ENCODE results near the gene ZNF860. TPM values are rescaled to one million over a fixed set of nuclear protein-coding genes. Genes with fewer than 3 reads are reported as not detected.
"Not testable (repeated sequence)": the region's sequence is repeated elsewhere in the genome, so short reads cannot be mapped to it uniquely, and the experiment has no call there.

ZNF860 gene
- polyA plus RNA-seq, 10 donors, result 0.58 to 1.3 (median 0.71) TPM

DNA sequence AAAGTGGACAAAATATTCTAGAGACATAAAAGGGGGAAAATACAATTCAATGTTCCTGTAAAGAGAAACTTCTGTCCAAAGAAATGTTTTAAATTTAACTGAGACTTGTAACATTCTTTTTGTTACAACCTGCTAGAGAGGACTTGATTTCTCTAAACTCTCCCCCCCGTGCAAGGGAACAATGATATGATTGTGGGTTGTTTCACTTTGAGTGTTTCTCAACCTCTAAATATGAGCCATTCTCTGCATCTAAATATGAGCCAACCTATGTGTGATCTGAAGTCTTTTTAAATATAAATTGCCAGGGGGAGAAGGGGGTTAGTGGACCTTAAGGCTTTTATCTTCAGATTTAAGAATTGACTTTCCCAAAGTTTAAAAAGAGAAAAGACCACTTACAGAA lies 14.6 kb downstream of the ZNF860 start:
- DNase-seq, result no peak

DNA sequence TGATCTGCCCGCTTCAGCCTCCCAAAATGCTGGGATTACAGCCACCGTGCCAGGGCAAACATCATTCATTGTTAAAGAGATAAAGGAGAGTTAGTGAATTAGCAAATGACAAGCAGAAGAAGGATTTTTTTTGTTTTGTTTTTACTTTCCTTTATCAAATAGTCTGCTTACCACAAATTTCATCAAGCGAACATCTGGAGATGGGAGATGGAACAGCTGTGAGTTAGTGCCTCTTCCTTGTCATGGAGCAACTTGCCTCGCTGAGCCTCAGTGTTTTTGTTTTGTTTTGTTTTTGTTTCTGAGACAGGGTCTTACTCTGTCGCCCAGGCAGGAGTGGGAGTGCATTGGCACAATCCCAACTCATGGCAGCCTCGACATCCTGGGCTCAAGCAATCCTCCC lies 15.9 kb downstream of the ZNF860 start:
- DNase-seq, result no peak

DNA sequence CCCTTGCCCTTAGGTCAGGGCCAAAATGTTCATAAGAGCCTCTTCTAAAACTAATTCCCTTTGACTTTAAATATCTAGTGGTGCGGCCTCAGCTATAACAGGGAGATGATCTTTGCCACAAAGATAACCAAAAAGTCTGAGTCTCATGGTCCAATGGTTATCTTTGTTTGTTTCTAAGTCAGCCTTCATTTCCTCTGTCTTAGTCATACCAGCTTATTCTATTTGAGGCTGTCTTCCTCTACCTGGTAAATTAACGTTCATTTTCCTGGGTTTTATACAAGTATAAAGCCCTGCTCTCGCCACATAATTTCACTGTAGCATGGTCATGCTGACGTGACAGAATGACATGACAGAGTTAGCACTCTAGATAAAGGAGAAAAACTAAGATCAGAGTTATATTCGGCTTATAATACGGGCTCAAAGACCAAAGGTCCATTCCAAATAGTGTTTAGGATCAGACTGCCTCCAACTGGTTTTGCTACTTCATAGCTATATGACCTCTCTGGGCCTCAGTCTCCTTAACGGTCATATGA lies 18.4 kb downstream of the ZNF860 start:
- DNase-seq, result no peak

DNA sequence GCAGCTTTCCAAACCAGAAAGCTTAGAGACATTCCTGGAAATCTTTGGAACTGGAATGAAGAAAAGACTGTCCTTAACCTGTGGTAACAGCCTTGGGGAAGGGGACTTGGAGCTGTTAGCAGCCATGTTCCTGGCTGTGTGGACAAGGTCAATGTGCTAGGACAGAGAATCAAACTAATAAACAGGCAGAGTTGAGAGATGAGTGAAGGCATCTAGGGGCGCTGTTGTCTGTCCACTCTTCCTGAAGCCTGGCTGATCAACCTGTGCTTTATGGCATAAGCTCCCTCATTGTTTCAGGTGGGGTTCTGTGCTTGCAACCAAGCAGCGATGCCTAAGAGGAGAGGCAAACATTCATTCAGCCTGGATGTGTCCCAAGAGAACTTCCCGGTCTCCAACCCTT lies 19.3 kb downstream of the ZNF860 start:
- no peak for DNase-seq

DNA sequence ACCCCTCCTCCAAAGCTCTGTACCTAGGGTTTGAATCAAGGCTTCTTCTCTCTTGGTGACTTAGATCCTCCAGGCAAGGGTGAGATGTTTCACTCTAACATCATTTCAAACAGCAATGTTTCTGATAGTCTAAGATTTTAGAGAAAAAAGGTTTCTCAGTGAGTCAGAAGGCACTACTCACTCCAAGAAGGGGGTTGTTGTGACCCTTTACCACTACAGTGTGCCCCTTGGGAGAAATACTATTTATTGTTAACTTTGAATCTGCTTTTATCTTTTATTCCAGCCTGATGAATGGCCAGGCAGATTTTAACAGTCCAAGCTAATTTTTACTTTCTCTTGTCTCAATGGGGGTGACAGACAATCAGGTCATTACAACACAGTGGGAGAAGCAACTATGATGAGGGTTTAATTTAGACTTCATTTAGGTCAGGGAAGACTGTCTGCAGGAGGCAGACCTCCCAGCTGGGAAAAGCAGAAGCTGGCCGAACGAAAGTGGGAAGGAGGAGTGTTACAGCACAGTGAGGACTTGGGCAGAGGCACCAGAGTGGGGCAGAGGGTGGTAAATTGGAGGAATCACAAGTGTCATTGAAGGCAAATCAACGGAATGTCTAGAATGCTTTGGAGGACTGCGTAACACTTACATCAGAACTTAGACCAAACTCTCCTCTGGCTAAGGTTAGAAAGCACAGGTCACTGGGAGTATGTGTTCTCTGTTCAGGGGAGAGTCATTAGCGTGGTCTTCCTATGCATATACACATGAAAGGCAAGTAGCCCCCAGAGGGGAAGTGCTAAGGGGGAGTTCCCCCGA lies 21.2 kb downstream of the ZNF860 start:
- no peak for DNase-seq

DNA sequence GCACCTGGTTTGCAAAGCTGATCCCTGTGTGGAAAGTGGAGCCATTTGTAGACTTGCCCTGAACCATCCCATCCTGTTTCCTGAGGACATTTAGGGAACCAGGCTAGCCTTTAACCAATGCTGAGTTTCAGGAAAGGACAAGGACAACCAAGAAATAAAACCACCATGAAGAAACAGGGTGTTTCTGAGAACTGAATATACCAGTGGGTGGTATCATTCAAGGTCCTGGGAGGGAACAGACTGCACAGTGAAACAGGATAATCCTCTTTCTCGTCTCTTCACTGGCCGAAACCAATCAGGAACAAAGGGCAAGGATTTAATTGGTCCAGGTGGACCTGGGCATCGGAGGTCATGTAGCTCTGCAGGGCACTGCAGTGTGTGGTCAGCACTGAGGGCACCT lies 21.8 kb downstream of the ZNF860 start:
- DNase-seq, result no peak

DNA sequence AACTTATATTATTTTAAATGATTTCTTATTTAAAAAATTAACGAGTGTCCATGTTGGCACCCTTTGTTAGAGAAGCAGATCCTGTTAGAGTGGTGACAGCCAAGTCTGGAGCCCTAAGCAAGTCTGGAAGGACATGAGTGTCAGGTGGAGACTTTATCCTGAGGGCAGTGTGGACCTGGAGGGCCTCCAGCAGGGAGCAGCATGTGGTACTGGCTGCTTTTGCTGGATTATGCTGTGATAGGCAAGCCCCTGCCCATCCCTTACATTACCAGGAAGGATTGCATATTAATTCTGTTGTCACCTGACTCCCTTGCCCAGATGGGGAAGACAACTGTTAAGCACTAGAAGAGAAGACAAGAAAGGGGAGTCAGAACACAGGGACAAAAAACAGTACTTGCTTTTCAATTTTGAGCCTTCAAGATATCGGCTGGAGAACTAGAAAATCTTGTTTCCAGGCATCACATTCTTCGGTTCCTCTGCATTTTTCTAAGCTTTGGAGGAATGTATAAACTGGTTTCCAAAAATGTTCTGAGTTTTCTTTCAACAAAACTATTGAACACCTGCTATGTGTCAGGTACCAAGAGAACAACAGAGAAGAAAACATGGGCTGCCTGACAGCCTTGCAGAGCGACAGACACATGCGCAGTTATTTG lies 22.7 kb downstream of the ZNF860 start:
- DNase-seq, result no peak

DNA sequence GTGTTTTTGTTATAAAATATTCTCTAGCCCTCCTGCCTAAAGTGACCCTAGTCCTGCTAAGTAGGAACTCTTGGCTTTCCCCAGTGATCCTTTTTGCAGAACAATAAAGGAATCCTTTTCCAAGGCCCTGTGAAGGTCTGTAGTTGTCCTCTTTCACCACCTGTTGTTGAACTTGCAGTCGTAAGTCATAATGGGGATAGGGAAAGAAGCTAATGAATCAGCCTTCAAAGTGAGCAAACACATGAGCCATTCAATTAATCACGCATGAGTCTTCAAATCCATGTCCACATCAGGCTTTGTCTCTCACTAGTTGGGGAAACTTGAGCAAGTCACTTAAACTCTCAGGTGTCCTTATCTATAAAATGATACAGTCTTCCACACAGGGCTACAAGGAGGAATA lies 27.6 kb downstream of the ZNF860 start:
- no peak for DNase-seq

DNA sequence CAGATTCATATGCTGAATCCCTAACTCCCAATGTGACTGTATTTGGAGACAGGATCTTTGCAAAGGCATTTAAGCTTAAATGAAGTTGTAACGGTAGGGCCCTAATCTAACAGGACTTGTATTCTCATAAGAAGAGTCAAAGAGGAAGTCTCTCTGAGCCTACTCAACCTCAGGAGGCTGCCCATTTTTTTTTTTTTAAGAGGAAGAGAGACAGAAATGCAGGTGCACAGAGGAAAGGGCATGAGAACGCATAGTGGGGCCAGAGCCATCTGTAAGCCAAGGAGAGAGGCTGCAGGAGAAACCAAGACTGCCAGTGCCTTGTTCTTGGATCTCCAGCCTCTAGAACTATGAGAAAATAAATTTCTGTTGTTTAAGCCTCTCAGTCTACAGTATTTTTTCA lies 28.4 kb downstream of the ZNF860 start:
- no peak for DNase-seq

DNA sequence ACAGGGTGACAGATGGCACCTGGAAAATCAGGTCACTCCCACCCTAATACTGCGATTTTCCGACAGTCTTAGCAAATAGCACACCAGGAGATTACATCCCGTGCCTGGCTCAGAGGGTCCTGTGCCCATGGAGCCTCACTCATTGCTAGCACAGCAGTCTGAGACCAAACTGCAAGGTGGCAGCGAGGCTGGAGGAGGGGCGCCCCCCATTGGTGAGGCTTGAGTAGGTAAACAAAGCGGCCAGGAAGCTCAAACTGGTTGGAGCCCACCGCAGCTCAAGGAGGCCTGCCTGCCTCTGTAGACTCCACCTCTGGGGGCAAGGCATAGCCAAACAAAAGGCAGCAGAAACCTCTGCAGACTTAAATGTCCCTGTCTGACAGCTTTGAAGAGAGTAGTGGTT lies 29.1 kb downstream of the ZNF860 start:
- not testable (repeated sequence) for DNase-seq

DNA sequence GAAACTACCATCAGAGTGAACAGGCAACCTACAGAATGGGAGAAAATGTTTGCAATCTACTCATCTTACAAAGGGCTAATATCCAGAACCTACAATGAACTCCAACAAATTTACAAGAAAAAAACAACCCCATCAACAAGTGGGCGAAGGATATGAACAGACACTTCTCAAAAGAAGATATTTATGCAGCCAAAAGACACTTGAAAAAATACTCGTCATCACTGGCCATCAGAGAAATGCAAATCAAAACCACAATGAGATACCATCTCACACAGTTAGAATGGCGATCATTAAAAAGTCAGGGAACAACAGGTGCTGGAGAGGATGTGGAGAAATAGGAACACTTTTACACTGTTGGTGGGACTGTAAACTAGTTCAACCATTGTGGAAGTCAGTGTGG lies 34.1 kb downstream of the ZNF860 start:
- DNase-seq, result not testable (repeated sequence)

DNA sequence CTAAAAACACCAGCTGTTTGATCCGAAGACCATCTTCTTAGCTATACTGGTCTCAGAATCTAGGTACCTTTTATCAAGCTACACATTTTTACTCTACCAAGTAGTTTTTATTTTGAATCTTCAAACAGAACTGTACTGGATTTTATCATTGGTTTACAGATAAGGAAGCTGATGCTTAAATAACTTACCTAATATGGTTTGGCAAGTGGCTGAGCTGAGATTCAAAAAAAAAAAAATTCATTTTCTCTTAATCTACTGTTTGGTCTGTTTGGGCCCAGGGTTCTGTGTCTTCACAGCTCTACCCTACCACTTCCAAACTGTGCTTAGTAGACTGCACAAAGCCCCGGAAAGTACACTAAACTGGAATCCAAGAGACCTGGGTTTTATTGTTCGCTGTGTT lies 35.7 kb downstream of the ZNF860 start:
- DNase-seq, result no peak

DNA sequence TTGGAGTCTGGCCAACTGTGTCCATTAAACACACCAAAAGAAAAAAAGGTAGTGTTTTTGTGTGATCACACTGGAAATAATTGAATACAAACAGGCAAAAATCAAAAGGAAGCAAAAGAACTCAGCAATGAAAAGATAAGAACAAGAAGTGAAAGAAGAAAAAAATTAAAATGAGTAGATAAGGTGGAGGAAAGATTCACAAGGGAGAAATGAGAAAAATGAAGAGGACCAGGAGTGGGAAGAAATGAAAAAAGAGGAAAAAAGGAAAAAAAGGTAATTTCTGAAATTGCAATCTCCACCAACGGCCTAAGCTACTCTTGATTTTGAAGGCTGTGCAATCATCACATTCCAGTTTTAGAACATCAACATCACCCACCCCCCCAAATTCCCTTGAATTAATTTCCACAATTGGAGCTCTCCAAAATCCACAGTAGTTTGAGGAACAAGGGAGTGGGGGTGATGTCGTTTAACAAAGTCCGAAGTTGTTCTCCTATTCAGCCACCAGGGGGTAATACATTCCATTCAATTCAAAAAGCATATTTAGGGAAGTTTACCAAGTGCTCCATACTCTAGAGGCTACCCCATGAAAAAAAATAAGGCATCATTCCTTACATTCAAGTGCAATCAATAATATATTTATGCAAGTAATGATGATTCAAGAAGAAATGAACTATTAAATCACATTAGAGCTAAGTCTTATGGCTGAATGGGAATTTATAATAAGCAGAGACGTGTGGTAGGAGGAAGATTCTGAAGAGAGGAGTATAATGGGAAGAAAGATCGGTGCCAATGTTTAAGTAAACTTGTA lies 37.4 kb downstream of the ZNF860 start:
- peak; percentile 31 to 62 (median 42) for DNase-seq

DNA sequence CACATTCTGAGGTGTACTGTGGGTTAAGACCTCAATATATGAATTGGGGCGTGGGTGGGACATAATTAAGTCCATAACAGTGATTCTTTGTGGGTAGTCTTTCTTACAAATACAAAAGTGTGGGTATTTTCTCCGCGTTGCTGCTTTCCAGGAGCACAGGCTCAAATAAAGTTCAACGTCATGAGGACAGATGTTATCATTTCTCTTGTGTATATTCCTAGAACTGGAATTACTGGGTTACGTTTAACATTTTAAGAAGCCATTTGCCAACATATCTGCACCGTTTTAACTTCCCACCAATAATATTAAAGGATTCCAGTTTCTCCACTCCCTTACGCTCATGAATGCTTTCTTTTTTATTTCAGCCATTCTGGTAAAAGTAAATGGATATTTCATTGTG lies 39.6 kb downstream of the ZNF860 start:
- no peak for DNase-seq

DNA sequence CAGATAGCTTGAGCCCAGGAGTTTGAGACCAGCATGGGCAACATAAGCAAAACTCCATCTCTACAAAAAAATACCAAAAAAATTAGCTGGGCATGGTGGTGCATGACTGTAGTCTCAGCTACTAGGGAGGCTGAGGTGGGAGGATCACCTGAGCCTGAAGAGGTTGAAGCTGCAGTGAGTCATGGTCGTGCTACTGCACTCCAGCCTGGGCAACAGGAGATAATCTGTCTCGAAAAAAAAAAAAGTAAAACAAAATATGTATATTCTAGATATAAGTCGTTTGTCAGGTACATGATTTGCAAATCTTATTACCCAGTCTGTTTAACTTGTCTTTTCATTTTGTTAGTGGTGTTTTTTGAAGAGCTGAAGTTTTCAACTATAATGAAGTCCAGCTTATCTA lies 40.2 kb downstream of the ZNF860 start:
- DNase-seq, result no peak

DNA sequence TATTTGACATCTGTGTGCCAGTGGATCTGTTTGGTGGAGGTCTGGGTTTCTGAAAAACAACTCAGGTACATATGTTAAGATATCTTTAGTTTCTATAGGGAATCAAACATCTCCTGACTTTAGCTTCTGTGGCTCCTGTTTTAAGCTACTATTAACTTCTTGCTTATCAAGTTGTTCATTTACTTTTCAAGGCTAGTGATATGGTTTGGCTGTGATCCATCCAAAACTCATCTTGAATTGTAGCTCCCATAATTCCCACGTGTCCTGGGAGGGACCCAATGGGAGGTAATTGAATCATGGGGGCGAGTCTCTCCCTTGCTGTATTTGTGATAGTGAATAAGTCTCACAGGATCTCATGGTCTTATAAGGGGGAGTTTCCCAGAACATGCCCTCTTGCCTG lies 41.4 kb downstream of the ZNF860 start:
- DNase-seq, result no peak

DNA sequence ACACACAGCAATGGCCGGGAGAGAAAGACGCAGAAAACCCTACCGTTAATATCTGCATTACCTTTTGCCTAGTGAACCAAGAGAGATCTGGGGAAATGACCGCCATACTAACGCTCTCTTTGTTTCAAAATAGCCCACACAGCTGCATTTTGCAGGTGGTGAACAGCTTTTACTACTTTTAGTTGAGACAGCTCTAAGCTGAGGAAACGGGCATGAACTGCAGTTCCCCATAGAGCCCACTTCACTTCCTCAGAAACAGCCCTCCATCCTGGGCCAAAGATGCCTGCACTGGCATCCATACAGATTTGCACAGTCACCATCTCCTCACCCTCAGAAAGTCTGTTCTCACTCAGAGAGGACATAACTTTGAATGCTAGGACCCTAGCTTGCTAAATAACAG lies 45.0 kb downstream of the ZNF860 start:
- peak in 1 of 3 donors; percentile 18 for DNase-seq

DNA sequence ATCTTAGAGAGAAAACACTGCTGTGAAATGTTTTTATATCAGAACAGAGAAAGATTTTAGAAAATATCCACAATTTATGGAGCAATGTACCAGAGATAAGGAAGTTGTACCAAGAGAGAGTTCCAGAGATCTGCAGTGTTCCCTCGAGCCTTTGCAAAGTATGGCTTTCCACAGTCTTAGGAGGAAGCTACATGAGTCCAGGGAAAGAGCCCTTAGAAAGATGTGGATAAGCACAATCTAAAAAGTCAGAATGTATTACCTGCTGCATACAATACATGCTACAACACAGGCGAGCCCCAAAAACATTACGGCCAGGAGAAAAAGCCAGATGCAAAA lies 56.4 kb downstream of the ZNF860 start:
- no peak for DNase-seq

DNA sequence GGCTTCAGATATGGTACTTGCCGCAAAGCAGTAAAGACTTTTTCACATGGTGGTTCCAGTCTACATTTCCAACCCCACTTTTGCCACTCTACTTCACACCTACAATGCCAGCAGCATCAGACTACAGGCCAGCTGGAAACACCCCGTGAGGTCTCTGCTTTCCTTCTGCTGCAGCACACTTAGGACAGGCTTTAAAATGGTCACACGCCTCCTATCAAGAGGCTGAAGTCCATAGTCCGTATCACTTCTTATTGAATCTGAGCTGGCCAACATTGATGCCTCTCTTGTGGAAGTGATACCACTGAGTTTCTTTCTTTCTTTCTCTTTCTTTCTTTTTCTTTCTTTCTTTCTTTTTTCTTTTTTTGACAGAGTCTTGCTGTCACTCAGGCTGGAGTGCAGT lies 59.8 kb downstream of the ZNF860 start:
- no peak for DNase-seq

Data from muscle of back (tissue), 11 donors.